Neural cell (in vitro differentiated cells): ENCODE data around the gene DNAJC13. TPM values are rescaled to one million over a fixed set of nuclear protein-coding genes. Genes with fewer than 3 reads are reported as not detected.

Experiments
- H2AFZ ChIP-seq: fragments of 200-600, 300-800 bp; sonication (generic), shearing (Covaris generic); 2 replicates; pipeline ENCODE4 v1.6.0; 2014; ENCODE audit warnings: low read depth, mild to moderate bottlenecking, antibody characterized with exemption, low read length, moderate library complexity
- H3F3A ChIP-seq: fragments of 200-600 bp; shearing (Covaris generic); 2 replicates; pipeline ENCODE4 v1.6.1; 2016; ENCODE audit warnings: mild to moderate bottlenecking, moderate library complexity, mixed read lengths, antibody characterized with exemption, low read length; ENCODE audit not compliant: insufficient read depth, poor library complexity, severe bottlenecking
- H3K27ac ChIP-seq: fragments of 200-600, 300-800 bp; sonication (generic), shearing (Covaris generic); 2 replicates; pipeline ENCODE4 v1.5.1; 2014; ENCODE audit warnings: mild to moderate bottlenecking, low read length, moderate library complexity
- H3K27me3 ChIP-seq: fragments of 300-800, 200-600 bp; sonication (generic), shearing (Covaris generic); 2 replicates; pipeline ENCODE4 v1.6.0; 2014; ENCODE audit warnings: mild to moderate bottlenecking, low read depth, low read length, moderate library complexity; ENCODE audit not compliant: insufficient read depth
- H3K36me3 ChIP-seq: fragments of 300-800, 200-600 bp; sonication (generic), shearing (Covaris generic); 2 replicates; pipeline ENCODE4 v1.5.1; 2014; ENCODE audit warnings: mild to moderate bottlenecking, antibody characterized with exemption, low read length, moderate library complexity; ENCODE audit not compliant: insufficient read depth
- H3K4me2 ChIP-seq: fragments of 300-800, 200-600 bp; sonication (generic), shearing (Covaris generic); 2 replicates; pipeline ENCODE4 v1.6.0; 2014; ENCODE audit warnings: mild to moderate bottlenecking, low read length
- H3K4me3 ChIP-seq: fragments of 300-800, 200-600 bp; sonication (generic), shearing (Covaris generic); 2 replicates; pipeline ENCODE4 v1.5.1; 2014; ENCODE audit warnings: mild to moderate bottlenecking, low read length, moderate library complexity
- H3K79me2 ChIP-seq: fragments of 200-600 bp; shearing (Covaris generic); replicated peaks from 2 replicates; pipeline ENCODE4 v1.6.0; 2014; ENCODE audit warnings: mild to moderate bottlenecking, low read length, moderate library complexity; ENCODE audit not compliant: insufficient read depth
- H3K9ac ChIP-seq: fragments of 300-800, 200-600 bp; sonication (generic), shearing (Covaris generic); 2 replicates; pipeline ENCODE4 v1.6.1; 2016; ENCODE audit warnings: mild to moderate bottlenecking, low read length, mixed read lengths
- H3K9me2 ChIP-seq: fragments of 200-600 bp; shearing (Covaris generic); 2 replicates; pipeline ENCODE4 v1.6.1; 2016; ENCODE audit warnings: mild to moderate bottlenecking, low read length, mixed read lengths; ENCODE audit not compliant: insufficient read depth
- H3K9me3 ChIP-seq: fragments of 200-600, 300-800 bp; sonication (generic), shearing (Covaris generic); 2 replicates; pipeline ENCODE4 v1.6.1; 2016; ENCODE audit warnings: mild to moderate bottlenecking, mixed run types, low read length, moderate library complexity, mixed read lengths
- H4K20me1 ChIP-seq: fragments of 200-600 bp; shearing (Covaris generic); 2 replicates; pipeline ENCODE4 v1.6.1; 2016; ENCODE audit warnings: mild to moderate bottlenecking, mixed run types; ENCODE audit not compliant: insufficient read depth
- CTCF ChIP-seq: fragments of 450-650 bp; IDR thresholded peaks from 2 replicates; pipeline ENCODE4 v1.5.1; 2014; ENCODE audit warnings: antibody characterized with exemption, mild to moderate bottlenecking, moderate library complexity; ENCODE audit not compliant: poor library complexity, severe bottlenecking
- EP300 ChIP-seq: fragments of 450-650 bp; conservative IDR thresholded peaks from 2 replicates; pipeline ENCODE4 v1.6.1; 2014; ENCODE audit warnings: antibody characterized with exemption, mild to moderate bottlenecking, moderate library complexity; ENCODE audit not compliant: poor library complexity, severe bottlenecking
- EZH2 ChIP-seq: fragments of 200-600, 300-800 bp; shearing (Covaris generic), sonication (generic); IDR thresholded peaks from 2 replicates; pipeline ENCODE4 v1.6.1; 2014; ENCODE audit warnings: antibody characterized with exemption, low read length, borderline replicate concordance, mild to moderate bottlenecking; ENCODE audit not compliant: insufficient read depth, poor library complexity, severe bottlenecking
- MXI1 ChIP-seq: fragments of 450-650 bp; conservative IDR thresholded peaks from 2 replicates; pipeline ENCODE4 v1.6.1; 2014; ENCODE audit warnings: antibody characterized with exemption, mild to moderate bottlenecking; ENCODE audit not compliant: poor library complexity, severe bottlenecking
- POLR2AphosphoS5 ChIP-seq: IDR thresholded peaks from 2 replicates; pipeline ENCODE4 v1.6.1; 2012
- RAD21 ChIP-seq: fragments of 450-650 bp; conservative IDR thresholded peaks from 2 replicates; pipeline ENCODE4 v1.6.1; 2014; ENCODE audit warnings: antibody characterized with exemption, mild to moderate bottlenecking, moderate library complexity
- REST ChIP-seq: IDR thresholded peaks from 2 replicates; pipeline ENCODE4 v1.6.1; 2012; ENCODE audit warnings: borderline replicate concordance
- SMC3 ChIP-seq: fragments of 450-650 bp; conservative IDR thresholded peaks from 2 replicates; pipeline ENCODE4 v1.6.1; 2014; ENCODE audit warnings: antibody characterized with exemption, mild to moderate bottlenecking, moderate library complexity; ENCODE audit not compliant: poor library complexity
- TAF1 ChIP-seq: IDR thresholded peaks from 2 replicates; pipeline ENCODE4 v1.6.1; 2012; ENCODE audit warnings: low read depth
- polyA plus RNA-seq: library from polyadenylated mRNA; depleted of rRNA; stranded (reverse); fragments of >200 nt; gene quantifications from 2 replicates; pipeline ENCODE4 v1.2.3, GENCODE V29; 2014

Gene DNAJC13
- polyA plus RNA-seq, 1 donor from 2014 or later, result 38.4 TPM

- Histone ChIP-seq H3K9ac (no peak overlapping the region), H3K9me2 (no peaks in the 10 kb centered on the region), H3K36me3 (no peaks in the 10 kb centered on the region), H3K27me3 (no peaks in the 10 kb centered on the region), H3K27ac (no peak overlapping the region), H3K4me3 (no peak overlapping the region), H3F3A (no peaks in the 10 kb centered on the region), H3K9me3 (no peaks in the 10 kb centered on the region), H4K20me1 (no peaks in the 10 kb centered on the region), H3K4me2 (no peak overlapping the region), H2AFZ (no peak overlapping the region), H3K79me2 (no peaks in the 10 kb centered on the region)
- TF ChIP-seq TAF1 (no peak), REST (no peak), CTCF (no peak), POLR2AphosphoS5 (no peak), EZH2 (no peak), SMC3 (no peak), MXI1 (no peak), EP300 (no peak), RAD21 (no peak)
Measured at GRCh38 chr3:132404276-132404675, 13.0 kb upstream of the DNAJC13 start.

GRCh38 chr3:132405188-132405587, 12.1 kb upstream of the DNAJC13 start:
- Histone ChIP-seq H2AFZ (no peak overlapping the region), H3K9me2 (no peaks in the 10 kb centered on the region), H3K79me2 (no peaks in the 10 kb centered on the region), H4K20me1 (no peaks in the 10 kb centered on the region), H3F3A (no peaks in the 10 kb centered on the region), H3K4me3 (no peak overlapping the region), H3K9ac (no peak overlapping the region), H3K27me3 (no peaks in the 10 kb centered on the region), H3K36me3 (no peaks in the 10 kb centered on the region), H3K27ac (no peak overlapping the region), H3K4me2 (no peak overlapping the region), H3K9me3 (no peaks in the 10 kb centered on the region)
- TF ChIP-seq RAD21, result no peak
- no peak for TF ChIP-seq POLR2AphosphoS5
- no peak for TF ChIP-seq CTCF
- TF ChIP-seq TAF1, result no peak
- no peak for TF ChIP-seq MXI1
- no peak for TF ChIP-seq REST
- TF ChIP-seq EP300, result no peak
- no peak for TF ChIP-seq SMC3
- TF ChIP-seq EZH2, result no peak
